Gastrocnemius medialis (tissue), 4 donors: ENCODE data around the gene SWI5. TPM values are rescaled to one million over a fixed set of nuclear protein-coding genes. Genes with fewer than 3 reads are reported as not detected.
"Not testable (repeated sequence)": the region's sequence is repeated elsewhere in the genome, so short reads cannot be mapped to it uniquely, and the experiment has no call there.

Experiments
- ATAC-seq, 2 donors: fragments of 150-250 bp; one replicate each; pipeline ENCODE4 v1.9.1; 2016
- DNase-seq, 2 donors: peaks; one replicate each; pipeline ENCODE4 v3.0.0-alpha.2; 2019
- H3K27ac ChIP-seq, 4 donors: fragments of 200-600 bp; sonication (generic); 1 replicate in 1 of 4; 2 replicates in 3 of 4; pipeline ENCODE4 v1.5.1; 2016 to 2018; ENCODE audit warnings: mild to moderate bottlenecking in 2 of 4, moderate library complexity in 1 of 4
- H3K27me3 ChIP-seq, 3 donors: fragments of 200-600 bp; sonication (generic) in 2 of 3; 1 replicate in 1 of 3; 2 replicates in 2 of 3; pipeline versions ENCODE4 v1.5.1 to v1.6.0; 2016 to 2019; ENCODE audit warnings: mild to moderate bottlenecking in 1 of 3, moderate library complexity in 1 of 3
- H3K36me3 ChIP-seq, 2 donors: fragments of 200-600 bp; sonication (generic) in 1 of 2; one replicate each; pipeline ENCODE4 v1.5.1; 2017 to 2018
- H3K4me1 ChIP-seq, 2 donors: fragments of 200-600 bp; sonication (generic) in 1 of 2; one replicate each; pipeline ENCODE4 v1.5.1; 2016 to 2017; ENCODE audit warnings: mild to moderate bottlenecking in 2 of 2
- H3K4me3 ChIP-seq, 4 donors: fragments of 200-600 bp; sonication (generic) in 3 of 4; 1 replicate in 1 of 4; 2 replicates in 3 of 4; pipeline ENCODE4 v1.5.1; 2016 to 2019; ENCODE audit warnings: mild to moderate bottlenecking in 2 of 4
- H3K9me3 ChIP-seq, 3 donors: fragments of 200-600 bp; sonication (generic) in 2 of 3; 1 replicate in 1 of 3; 2 replicates in 2 of 3; pipeline ENCODE4 v1.5.1; 2016 to 2019
- POLR2A ChIP-seq, 2 donors: fragments of 450-650 bp; IDR thresholded peaks; one replicate each; pipeline ENCODE4 v1.6.1; 2017; ENCODE audit warnings: antibody characterized with exemption in 2 of 2, mild to moderate bottlenecking in 2 of 2, moderate library complexity in 2 of 2
- in situ Hi-C, 4 donors: fragments of 200-750 bp; cut with MboI; loops; one replicate each; pipeline versions ENCODE4 v1.15.0 to v1.8.0; 2017; ENCODE audit warnings: low sequenced_read_pairs in 4 of 4
- intact Hi-C: fragments of 100-400 bp; cut with DNase I; formaldehyde crosslinking; loops from one replicate; pipeline ENCODE4 v1.15.1; 2023; ENCODE audit warnings: low total_unique reads
- total RNA-seq, 4 donors: library from RNA; depleted of rRNA; stranded (reverse); fragments of >200 nt; gene quantifications; one replicate each; pipeline versions ENCODE4 v1.1.0 to v1.2.3, GENCODE V29; 2016
- TF ChIP-seq, protein P1 (sequence below), 5 experiments: fragments of 450-650 bp in 3 of 5; fragments of 200-600 bp in 2 of 5; sonication (generic) in 2 of 5; IDR thresholded peaks in 4 of 5; conservative IDR thresholded peaks in 1 of 5; 1 replicate in 4 of 5; 2 replicates in 1 of 5; pipeline ENCODE4 v1.5.1; 2016 to 2019; ENCODE audit warnings: antibody characterized with exemption in 5 of 5, mild to moderate bottlenecking in 3 of 5, moderate library complexity in 3 of 5

Gene SWI5
- total RNA-seq, 4 donors from 2014 or later, result 12.7 to 23.8 (median 13.5) TPM

DNA sequence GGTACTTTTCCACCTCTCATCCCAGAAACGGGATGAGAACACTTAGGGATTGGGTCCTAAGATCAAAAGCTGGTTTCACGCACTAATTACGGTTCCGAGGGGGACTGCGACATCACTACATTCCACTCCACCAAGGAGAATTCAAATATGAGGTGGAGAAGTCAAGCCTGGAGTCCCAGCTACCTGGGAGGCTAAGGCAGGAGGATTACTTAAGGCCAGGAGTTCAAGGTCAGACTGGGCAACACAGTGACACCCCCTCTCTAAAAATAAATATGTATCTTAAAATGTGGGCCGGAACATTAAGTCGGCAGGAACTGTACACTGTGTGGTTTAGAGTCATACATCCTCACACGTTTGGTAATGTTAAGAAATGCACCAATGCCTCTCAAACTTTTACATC, 1.8 kb upstream of the SWI5 start:
- no peak for DNase-seq
- peaks cover 0 to 33% of the 10 kb centered on the region in 2 donors for H3K36me3 ChIP-seq
- H3K27ac ChIP-seq, result no peak overlapping the region
- peaks cover 19 to 29% of the 10 kb centered on the region in 2 donors for H3K4me1 ChIP-seq
- H3K9me3 ChIP-seq, result no peaks in the 10 kb centered on the region
- TF ChIP-seq, protein P1, sequence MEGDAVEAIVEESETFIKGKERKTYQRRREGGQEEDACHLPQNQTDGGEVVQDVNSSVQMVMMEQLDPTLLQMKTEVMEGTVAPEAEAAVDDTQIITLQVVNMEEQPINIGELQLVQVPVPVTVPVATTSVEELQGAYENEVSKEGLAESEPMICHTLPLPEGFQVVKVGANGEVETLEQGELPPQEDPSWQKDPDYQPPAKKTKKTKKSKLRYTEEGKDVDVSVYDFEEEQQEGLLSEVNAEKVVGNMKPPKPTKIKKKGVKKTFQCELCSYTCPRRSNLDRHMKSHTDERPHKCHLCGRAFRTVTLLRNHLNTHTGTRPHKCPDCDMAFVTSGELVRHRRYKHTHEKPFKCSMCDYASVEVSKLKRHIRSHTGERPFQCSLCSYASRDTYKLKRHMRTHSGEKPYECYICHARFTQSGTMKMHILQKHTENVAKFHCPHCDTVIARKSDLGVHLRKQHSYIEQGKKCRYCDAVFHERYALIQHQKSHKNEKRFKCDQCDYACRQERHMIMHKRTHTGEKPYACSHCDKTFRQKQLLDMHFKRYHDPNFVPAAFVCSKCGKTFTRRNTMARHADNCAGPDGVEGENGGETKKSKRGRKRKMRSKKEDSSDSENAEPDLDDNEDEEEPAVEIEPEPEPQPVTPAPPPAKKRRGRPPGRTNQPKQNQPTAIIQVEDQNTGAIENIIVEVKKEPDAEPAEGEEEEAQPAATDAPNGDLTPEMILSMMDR (IDR thresholded peaks at IDR 0.05 in 4 of 5, conservative IDR thresholded peaks at IDR 0.05 in 1 of 5), result no peak
- no peak for TF ChIP-seq POLR2A (IDR thresholded peaks at IDR 0.05)
- intact Hi-C loops (no loop called here), in situ Hi-C loops (no loop called here)
- no peak for ATAC-seq
- no peaks in the 10 kb centered on the region for H3K27me3 ChIP-seq
- H3K4me3 ChIP-seq, result peak overlapping the region in 1 of 4 donors; percentile 94

DNA sequence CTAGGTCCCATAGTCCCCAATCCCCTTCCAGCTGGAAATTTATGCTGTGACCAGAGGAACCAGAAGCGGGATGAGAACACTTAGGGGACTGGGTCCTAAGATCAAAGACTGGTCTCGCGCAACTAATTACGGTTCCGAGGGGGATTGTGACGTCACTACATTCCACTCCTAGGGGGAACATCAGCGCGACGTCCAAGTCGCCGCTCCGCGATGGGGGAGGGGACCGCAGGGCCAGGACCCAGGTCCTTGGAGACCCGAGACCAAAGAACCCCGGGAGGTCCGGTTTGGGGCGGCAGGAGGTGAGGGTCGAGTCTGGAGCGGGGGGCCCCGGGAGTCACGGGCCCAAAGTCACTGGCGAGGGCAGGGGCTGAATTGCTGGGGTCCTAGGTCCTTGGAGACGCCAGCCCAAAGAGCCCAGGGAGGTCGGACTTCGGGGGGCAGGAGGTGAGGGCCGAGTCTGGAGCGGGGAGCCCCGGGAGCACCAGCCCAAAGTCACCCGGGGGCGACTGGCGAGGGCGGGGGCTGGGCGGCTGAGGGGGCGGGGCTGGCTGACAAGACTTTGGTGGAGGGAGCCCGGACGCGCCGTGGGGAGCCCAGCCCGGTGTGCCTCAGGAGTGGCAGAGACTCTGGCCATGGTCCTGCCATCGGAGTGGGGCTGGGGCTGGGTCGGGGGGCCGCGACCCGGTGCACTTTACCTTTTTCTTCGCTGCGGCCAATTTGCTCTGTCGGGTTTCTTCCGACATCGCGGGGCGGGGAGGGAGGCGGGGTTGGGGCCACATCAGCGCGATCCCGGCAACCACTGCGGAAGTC, 673 bp upstream of the SWI5 start, which contains the start of gene GOLGA2:
Gene GOLGA2, minus strand, starts transcription at position 810 of the 810 bp plus-strand sequence. Its CDS starts 31 bp downstream, at position 779.
- H3K4me3 ChIP-seq, result peak within 1 kb of the TSS; percentile 85 to 99 (median 94)
- intact Hi-C loops, result loop anchor here (1.0 to 2.0 kb wide), 2 partner anchors 47 to 64 kb away; partner anchors contain the start of genes COQ4 and TRUB2
- no peaks in the 10 kb centered on the region for H3K27me3 ChIP-seq
- no peaks in the 10 kb centered on the region for H3K9me3 ChIP-seq
- in situ Hi-C loops, result no loop called here
- peaks cover 0 to 33% of the 10 kb centered on the region in 2 donors for H3K36me3 ChIP-seq
- TF ChIP-seq POLR2A (IDR thresholded peaks at IDR 0.05), result no peak
- TF ChIP-seq, protein P1 (IDR thresholded peaks at IDR 0.05 in 4 of 5, conservative IDR thresholded peaks at IDR 0.05 in 1 of 5), result no peak
- DNase-seq, result no peak
- peak; percentile 61 to 65 for ATAC-seq
- H3K27ac ChIP-seq, result peak within 1 kb of the TSS; percentile 91 to 93 (median 92)
- peaks cover 19 to 29% of the 10 kb centered on the region in 2 donors for H3K4me1 ChIP-seq

DNA sequence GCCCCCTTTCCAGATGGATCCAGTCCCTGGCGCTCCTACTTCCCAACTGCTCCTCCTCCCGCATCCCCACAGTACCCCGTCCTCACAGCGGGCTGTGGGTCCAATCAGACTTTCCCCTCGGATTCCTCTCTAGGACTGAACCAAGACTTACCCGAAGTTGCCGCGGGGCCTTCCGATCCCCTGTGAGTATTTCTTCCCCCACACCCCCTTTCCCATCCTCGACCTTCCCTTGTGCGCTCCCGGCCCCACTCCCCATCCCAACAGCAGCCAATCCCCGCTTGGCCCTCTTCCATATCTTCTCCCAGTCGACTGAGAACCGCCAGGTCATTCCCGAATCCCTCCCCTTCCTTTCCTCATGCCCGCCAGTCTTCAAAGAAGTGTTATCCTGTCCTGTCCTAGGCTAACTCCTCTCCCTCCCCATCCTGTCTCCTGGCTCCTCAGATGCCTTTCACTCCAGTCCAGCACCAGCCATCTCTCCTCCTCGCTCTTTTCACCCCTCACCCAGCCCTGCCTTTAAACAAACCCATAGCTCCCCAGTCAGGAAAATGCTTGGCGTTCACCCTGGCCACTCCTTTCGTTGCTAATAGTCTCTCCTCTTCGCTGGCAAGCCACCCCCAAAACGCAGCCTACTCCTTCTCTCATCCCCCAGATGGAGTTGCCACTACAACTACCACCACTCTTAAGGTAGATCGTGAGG, 646 bp downstream of the SWI5 start:
- DNase-seq (peak in 1 of 2 donors; percentile 27), ATAC-seq (peak; percentile 13 to 21)
- Histone ChIP-seq H3K27me3 (no peaks in the 10 kb centered on the region), H3K27ac (peak overlapping the region; percentile 89 to 93 (median 92)), H3K4me1 (peaks cover 19 to 29% of the 10 kb centered on the region in 2 donors), H3K36me3 (peaks cover 0 to 25% of the 10 kb centered on the region in 2 donors), H3K4me3 (peak overlapping the region; percentile 85 to 99 (median 94)), H3K9me3 (no peaks in the 10 kb centered on the region)
- intact Hi-C loops (loop anchor here (1.0 to 2.0 kb wide), 2 partner anchors 46 to 63 kb away; partner anchors contain the start of genes COQ4 and TRUB2), in situ Hi-C loops (no loop called here)
- TF ChIP-seq, protein P1 (IDR thresholded peaks at IDR 0.05 in 4 of 5, conservative IDR thresholded peaks at IDR 0.05 in 1 of 5), result peak in 1 of 5 experiments; percentile 7
- TF ChIP-seq POLR2A (IDR thresholded peaks at IDR 0.05), result no peak

DNA sequence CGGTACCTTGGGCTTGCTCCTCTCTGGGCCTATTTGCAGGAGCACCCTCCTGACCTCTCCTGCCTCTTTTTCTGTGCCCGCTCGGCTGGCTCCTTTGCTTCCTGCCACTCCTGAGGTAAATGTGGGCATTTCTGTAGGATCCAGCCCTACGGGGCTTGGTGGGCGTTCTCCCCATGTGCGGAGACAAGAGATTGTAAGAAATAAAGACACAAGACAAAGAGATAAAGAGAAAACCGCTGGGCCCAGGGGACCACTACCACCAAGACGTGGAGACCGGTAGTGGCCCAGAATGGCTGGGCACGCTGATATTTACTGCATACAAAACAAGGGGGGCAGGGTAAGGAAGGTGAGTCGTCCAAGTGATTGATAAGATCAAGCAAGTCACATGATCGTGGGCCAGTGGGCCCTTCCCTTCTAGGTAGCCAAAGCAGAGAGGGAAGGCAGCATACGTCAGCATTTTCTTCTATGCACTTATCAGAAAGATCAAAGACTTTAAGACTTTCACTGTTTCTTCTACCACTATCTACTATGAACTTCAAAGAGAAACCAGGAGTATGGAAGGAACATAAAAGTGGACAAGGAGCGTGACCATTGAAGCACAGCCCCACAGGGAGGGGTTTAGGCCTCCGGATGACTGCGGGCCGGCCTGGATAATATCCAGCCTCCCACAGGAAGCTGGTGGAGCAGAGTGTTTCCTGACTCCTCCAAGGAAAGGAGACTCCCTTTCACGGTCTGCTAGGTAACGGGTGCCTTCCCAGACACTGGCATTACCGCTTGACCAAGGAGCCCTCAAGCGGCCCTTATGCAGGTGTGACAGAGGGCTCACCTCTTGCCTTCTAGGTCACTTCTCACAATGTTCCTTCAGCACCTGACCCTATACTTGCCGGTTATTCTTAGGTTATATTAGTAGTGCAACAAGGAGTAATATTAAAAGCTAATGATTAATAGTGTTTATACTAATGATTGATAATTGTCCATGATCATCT, 3.3 kb downstream of the SWI5 start:
- H3K9me3 ChIP-seq, ATAC-seq, H3K27me3 ChIP-seq, intact Hi-C loops, H3K4me3 ChIP-seq, in situ Hi-C loops, H3K36me3 ChIP-seq, DNase-seq: not testable (repeated sequence)
- H3K4me1 ChIP-seq, result peaks cover 19 to 23% of the 10 kb centered on the region in 2 donors
- H3K27ac ChIP-seq, result peak overlapping the region in 2 of 4 donors; percentile 38 to 42
